SU-DHL-6 (cell line): ENCODE measurements around the gene NDUFS6.

ENCODE experiments used
- H2AFZ ChIP-seq: fragments of 200-600 bp; sonication (generic); 2 replicates; pipeline ENCODE4 v1.6.1; 2014; ENCODE audit warnings: low read depth, mild to moderate bottlenecking, moderate library complexity, mixed read lengths, antibody characterized with exemption, low read length; ENCODE audit not compliant: severe bottlenecking
- H3F3A ChIP-seq: fragments of 200-600 bp; shearing (Covaris generic); 2 replicates; pipeline ENCODE4 v1.6.0; 2016; ENCODE audit warnings: antibody characterized with exemption, mild to moderate bottlenecking; ENCODE audit not compliant: insufficient read depth
- H3K27ac ChIP-seq: fragments of 200-600 bp; sonication (generic); 2 replicates; pipeline ENCODE4 v1.5.1; 2016; ENCODE audit warnings: low read depth, mild to moderate bottlenecking, low read length, moderate library complexity, mixed read lengths
- H3K27me3 ChIP-seq: fragments of 200-600 bp; sonication (generic), shearing (Covaris generic); 2 replicates; pipeline ENCODE4 v1.6.0; 2014; ENCODE audit warnings: mild to moderate bottlenecking, low read length
- H3K36me3 ChIP-seq: fragments of 200-600 bp; sonication (generic); 2 replicates; pipeline ENCODE4 v1.6.1; 2014; ENCODE audit warnings: mild to moderate bottlenecking, low read length, mixed read lengths
- H3K4me2 ChIP-seq: fragments of 300-600, 200-600 bp; shearing (Covaris generic), sonication (generic); 2 replicates; pipeline ENCODE4 v1.6.0; 2014; ENCODE audit warnings: low read length, low read depth, mild to moderate bottlenecking; ENCODE audit not compliant: poor library complexity, severe bottlenecking
- H3K4me3 ChIP-seq: fragments of 200-600 bp; sonication (generic); 2 replicates; pipeline ENCODE4 v1.5.1; 2014; ENCODE audit warnings: antibody characterized with exemption, low read length, mild to moderate bottlenecking, mixed read lengths; ENCODE audit not compliant: insufficient read depth, poor library complexity, severe bottlenecking
- H3K79me2 ChIP-seq: fragments of 200-600 bp; sonication (generic); 2 replicates; pipeline ENCODE4 v1.6.1; 2014; ENCODE audit warnings: mild to moderate bottlenecking, low read length, moderate library complexity; ENCODE audit not compliant: insufficient read depth
- H3K9ac ChIP-seq: fragments of 200-600 bp; sonication (generic); 2 replicates; pipeline ENCODE4 v1.7.0; 2014; ENCODE audit warnings: mild to moderate bottlenecking, low read length
- H3K9me2 ChIP-seq: fragments of 200-600 bp; sonication (generic); replicated peaks from 2 replicates; pipeline ENCODE4 v1.6.1; 2014; ENCODE audit warnings: low read length; ENCODE audit not compliant: insufficient read depth
- H3K9me3 ChIP-seq: fragments of 200-600 bp; sonication (generic); 2 replicates; pipeline ENCODE4 v1.6.1; 2014; ENCODE audit warnings: low read length, mixed read lengths; ENCODE audit not compliant: insufficient read depth
- H4K20me1 ChIP-seq: fragments of 200-600 bp; sonication (generic); 2 replicates; pipeline ENCODE4 v1.6.1; 2014; ENCODE audit warnings: low read depth, mild to moderate bottlenecking, antibody characterized with exemption, low read length, moderate library complexity, mixed read lengths
- EZH2phosphoT487 ChIP-seq: fragments of 200-600 bp; sonication (generic), shearing (Covaris generic); conservative IDR thresholded peaks from 2 replicates; pipeline ENCODE4 v1.6.1; 2018; ENCODE audit warnings: mild to moderate bottlenecking, antibody characterized with exemption, low read length, moderate library complexity, mixed read lengths
- TF ChIP-seq, protein P1 (sequence below): fragments of 200-600 bp; sonication (generic); IDR thresholded peaks from one replicate; pipeline ENCODE4 v1.5.1; 2017; ENCODE audit warnings: antibody characterized with exemption, mild to moderate bottlenecking, low read length, moderate library complexity; ENCODE audit not compliant: insufficient read depth, poor library complexity, severe bottlenecking

The NDUFS6 gene

DNA sequence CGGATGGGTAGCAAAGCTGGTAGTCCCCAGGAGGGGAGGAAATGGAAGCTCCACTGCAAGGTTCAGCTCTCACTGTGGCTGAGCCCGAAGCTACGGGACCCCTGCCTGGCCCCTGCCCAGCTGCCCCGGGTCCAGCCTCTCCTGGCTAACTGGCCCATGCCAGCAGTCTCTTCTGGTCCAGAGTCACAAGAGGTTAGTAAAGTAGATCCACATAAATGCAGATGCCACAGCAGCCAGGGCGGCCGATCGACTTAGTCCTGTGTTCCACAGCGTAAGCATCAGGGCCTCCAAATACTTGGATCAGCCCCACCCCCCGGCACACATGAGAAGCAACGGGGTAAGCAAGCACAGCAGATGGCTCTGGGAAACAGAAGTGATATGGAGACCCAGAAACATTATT, 43.7 kb upstream of the NDUFS6 start:
- Histone ChIP-seq H2AFZ (no peak overlapping the region), H4K20me1 (no peaks in the 10 kb centered on the region), H3K4me3 (no peak overlapping the region), H3K36me3 (no peaks in the 10 kb centered on the region), H3K9me2 (no peaks in the 10 kb centered on the region), H3K9me3 (0 out of 2 replicates have a peak, but pooled peaks cover 6% of the 10 kb centered on the region), H3K27ac (no peak overlapping the region), H3K9ac (no peak overlapping the region), H3K27me3 (no peaks in the 10 kb centered on the region), H3K4me2 (no peak overlapping the region), H3K79me2 (no peaks in the 10 kb centered on the region), H3F3A (no peaks in the 10 kb centered on the region)
- no peak for TF ChIP-seq EZH2phosphoT487
- TF ChIP-seq, protein P1, sequence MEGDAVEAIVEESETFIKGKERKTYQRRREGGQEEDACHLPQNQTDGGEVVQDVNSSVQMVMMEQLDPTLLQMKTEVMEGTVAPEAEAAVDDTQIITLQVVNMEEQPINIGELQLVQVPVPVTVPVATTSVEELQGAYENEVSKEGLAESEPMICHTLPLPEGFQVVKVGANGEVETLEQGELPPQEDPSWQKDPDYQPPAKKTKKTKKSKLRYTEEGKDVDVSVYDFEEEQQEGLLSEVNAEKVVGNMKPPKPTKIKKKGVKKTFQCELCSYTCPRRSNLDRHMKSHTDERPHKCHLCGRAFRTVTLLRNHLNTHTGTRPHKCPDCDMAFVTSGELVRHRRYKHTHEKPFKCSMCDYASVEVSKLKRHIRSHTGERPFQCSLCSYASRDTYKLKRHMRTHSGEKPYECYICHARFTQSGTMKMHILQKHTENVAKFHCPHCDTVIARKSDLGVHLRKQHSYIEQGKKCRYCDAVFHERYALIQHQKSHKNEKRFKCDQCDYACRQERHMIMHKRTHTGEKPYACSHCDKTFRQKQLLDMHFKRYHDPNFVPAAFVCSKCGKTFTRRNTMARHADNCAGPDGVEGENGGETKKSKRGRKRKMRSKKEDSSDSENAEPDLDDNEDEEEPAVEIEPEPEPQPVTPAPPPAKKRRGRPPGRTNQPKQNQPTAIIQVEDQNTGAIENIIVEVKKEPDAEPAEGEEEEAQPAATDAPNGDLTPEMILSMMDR = no peak

DNA sequence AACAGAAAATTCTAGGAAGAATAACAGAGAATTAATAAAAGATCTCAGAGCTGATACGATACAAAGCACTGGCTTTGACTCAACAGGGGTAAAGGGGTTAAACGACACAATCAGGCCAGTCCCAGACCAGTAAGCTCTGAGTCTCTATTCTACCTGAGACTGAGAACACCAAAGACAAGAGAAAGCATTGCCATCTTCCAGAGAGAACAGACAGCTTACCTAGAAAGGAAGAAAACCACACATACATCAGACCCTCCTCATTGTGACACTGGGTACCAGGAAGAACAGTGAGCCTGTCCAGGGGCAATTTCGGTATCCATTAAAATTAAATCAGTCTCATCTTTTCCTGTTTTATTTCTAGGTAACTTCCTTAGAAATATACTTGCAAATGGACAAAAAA, 42.6 kb upstream of the NDUFS6 start:
- H3K4me2 ChIP-seq = no peak overlapping the region
- no peaks in the 10 kb centered on the region for H3F3A ChIP-seq
- H3K36me3 ChIP-seq = no peaks in the 10 kb centered on the region
- H3K9me2 ChIP-seq = no peaks in the 10 kb centered on the region
- no peak overlapping the region for H2AFZ ChIP-seq
- no peak for TF ChIP-seq EZH2phosphoT487
- TF ChIP-seq, protein P1 = no peak
- no peaks in the 10 kb centered on the region for H3K27me3 ChIP-seq
- no peak overlapping the region for H3K9ac ChIP-seq
- no peaks in the 10 kb centered on the region for H3K79me2 ChIP-seq
- 0 out of 2 replicates have a peak, but pooled peaks cover 6% of the 10 kb centered on the region for H3K9me3 ChIP-seq
- H3K4me3 ChIP-seq = no peak overlapping the region
- no peak overlapping the region for H3K27ac ChIP-seq
- H4K20me1 ChIP-seq = no peaks in the 10 kb centered on the region

DNA sequence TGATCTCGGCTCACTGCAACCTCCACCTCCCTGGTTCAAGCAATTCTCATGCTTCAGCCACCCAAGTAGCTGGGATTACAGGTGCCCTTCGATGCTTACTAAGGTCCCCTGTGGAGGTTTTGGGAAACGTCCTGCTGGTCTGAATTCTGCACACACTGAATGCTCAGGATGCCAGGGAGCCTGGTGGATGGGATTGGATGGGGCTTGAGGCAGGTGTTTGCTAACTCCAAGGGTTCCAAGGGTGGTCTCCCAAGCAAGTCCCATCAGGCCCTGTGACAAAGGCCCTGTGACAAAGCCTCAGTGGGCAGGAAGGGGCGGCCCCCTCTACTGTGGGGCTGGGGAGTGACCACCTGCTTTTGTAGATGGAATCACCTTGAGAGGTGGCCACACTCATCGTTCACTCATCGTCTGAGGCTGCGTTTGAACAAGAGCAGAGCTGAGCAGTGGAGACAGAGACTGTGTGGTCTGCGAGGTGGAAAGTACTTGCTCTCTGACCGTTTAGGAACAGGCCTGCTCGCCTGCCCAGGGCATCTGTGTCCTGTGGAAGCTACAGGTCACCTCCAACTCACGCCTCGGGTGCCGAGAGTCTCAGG, 41.7 kb upstream of the NDUFS6 start:
- 0 out of 2 replicates have a peak, but pooled peaks cover 6% of the 10 kb centered on the region for H3K9me3 ChIP-seq
- H3K4me2 ChIP-seq = no peak overlapping the region
- H3K36me3 ChIP-seq = no peaks in the 10 kb centered on the region
- H3F3A ChIP-seq = 0 out of 2 replicates have a peak, but pooled peaks cover under 1% of the 10 kb centered on the region
- TF ChIP-seq, protein P1 = no peak
- no peak for TF ChIP-seq EZH2phosphoT487
- H3K27me3 ChIP-seq = no peaks in the 10 kb centered on the region
- H3K9ac ChIP-seq = no peak overlapping the region
- no peaks in the 10 kb centered on the region for H3K79me2 ChIP-seq
- H3K27ac ChIP-seq = no peak overlapping the region
- no peaks in the 10 kb centered on the region for H4K20me1 ChIP-seq
- no peak overlapping the region for H2AFZ ChIP-seq
- H3K9me2 ChIP-seq = no peaks in the 10 kb centered on the region
- H3K4me3 ChIP-seq = no peak overlapping the region
